ENCODE data around the gene BBS9. TPM values are rescaled to one million over a fixed set of nuclear protein-coding genes. Genes with fewer than 3 reads are reported as not detected.
A peak's percentile ranks its signal among the peaks of the same experiment; 100 is the strongest.

The BBS9 gene
- total RNA-seq, 1 donor from 2014 or later = 33.0 TPM

- H3K27ac Mint-ChIP-seq (ENCODE audit: unreplicated experiment) = peak overlapping the region; percentile 7
- peak overlapping the region; percentile 93 for H3K4me3 Mint-ChIP-seq (ENCODE audit: unreplicated experiment)
- DNase-seq (ENCODE audit: low spot score) = no peak
- H3K36me3 Mint-ChIP-seq (ENCODE audit: low read depth, unreplicated experiment) = no peaks in the 10 kb centered on the region
- TF ChIP-seq CTCF (IDR thresholded peaks at IDR 0.05; ENCODE audit: unreplicated experiment) = no peak
- H3K27me3 Mint-ChIP-seq (ENCODE audit: unreplicated experiment) = no peaks in the 10 kb centered on the region
- H3K4me1 Mint-ChIP-seq (ENCODE audit: unreplicated experiment) = peaks cover 11% of the 10 kb centered on the region
- no peaks in the 10 kb centered on the region for H3K9me3 Mint-ChIP-seq (ENCODE audit: unreplicated experiment)
Measured at GRCh38 chr7:33108554-33109004, 20.8 kb upstream of the BBS9 start.

- no peaks in the 10 kb centered on the region for H3K36me3 Mint-ChIP-seq (ENCODE audit: low read depth, unreplicated experiment)
- DNase-seq (ENCODE audit: low spot score) = peak; percentile 87
- peak; percentile 68 for TF ChIP-seq CTCF (IDR thresholded peaks at IDR 0.05; ENCODE audit: unreplicated experiment)
Measured at GRCh38 chr7:33109005-33109757, 20.2 kb upstream of the BBS9 start, which contains the start of gene RP9. Gene RP9 (minus strand): TSS chr7:33109404. CDS start chr7:33109372, 32 bp downstream.

GRCh38 chr7:33109758-33110238 is 19.6 kb upstream of the BBS9 start:
- H3K27ac Mint-ChIP-seq (ENCODE audit: unreplicated experiment) = no peak overlapping the region
- peaks cover 2% of the 10 kb centered on the region for H3K27me3 Mint-ChIP-seq (ENCODE audit: unreplicated experiment)
- no peak for DNase-seq (ENCODE audit: low spot score)
- TF ChIP-seq CTCF (IDR thresholded peaks at IDR 0.05; ENCODE audit: unreplicated experiment) = no peak
- no peaks in the 10 kb centered on the region for H3K36me3 Mint-ChIP-seq (ENCODE audit: low read depth, unreplicated experiment)
- peak overlapping the region; percentile 67 for H3K4me3 Mint-ChIP-seq (ENCODE audit: unreplicated experiment)
- H3K4me1 Mint-ChIP-seq (ENCODE audit: unreplicated experiment) = peaks cover 17% of the 10 kb centered on the region
- H3K9me3 Mint-ChIP-seq (ENCODE audit: unreplicated experiment) = no peaks in the 10 kb centered on the region

More at GRCh38 chr7:33109005-33109757, 20.2 kb upstream of the BBS9 start, which contains the start of gene RP9:
- H3K4me1 Mint-ChIP-seq (ENCODE audit: unreplicated experiment) = peaks cover 11% of the 10 kb centered on the region
- H3K27ac Mint-ChIP-seq (ENCODE audit: unreplicated experiment) = peak within 1 kb of the TSS; percentile 52
- H3K27me3 Mint-ChIP-seq (ENCODE audit: unreplicated experiment) = no peaks in the 10 kb centered on the region
- no peaks in the 10 kb centered on the region for H3K9me3 Mint-ChIP-seq (ENCODE audit: unreplicated experiment)
- H3K4me3 Mint-ChIP-seq (ENCODE audit: unreplicated experiment) = peak within 1 kb of the TSS; percentile 93

- Mint-ChIP-seq H3K27me3 (ENCODE audit: unreplicated experiment) (peaks cover 2% of the 10 kb centered on the region), H3K9me3 (ENCODE audit: unreplicated experiment) (no peaks in the 10 kb centered on the region), H3K4me1 (ENCODE audit: unreplicated experiment) (peaks cover 17% of the 10 kb centered on the region), H3K27ac (ENCODE audit: unreplicated experiment) (no peak overlapping the region), H3K36me3 (ENCODE audit: low read depth, unreplicated experiment) (no peaks in the 10 kb centered on the region), H3K4me3 (ENCODE audit: unreplicated experiment) (no peak overlapping the region)
- TF ChIP-seq CTCF (IDR thresholded peaks at IDR 0.05; ENCODE audit: unreplicated experiment) = no peak
- no peak for DNase-seq (ENCODE audit: low spot score)
Measured at GRCh38 chr7:33111614-33112013, 17.8 kb upstream of the BBS9 start.

GRCh38 chr7:33114976-33115375 is 14.4 kb upstream of the BBS9 start:
- DNase-seq (ENCODE audit: low spot score) = no peak
- Mint-ChIP-seq H3K27me3 (ENCODE audit: unreplicated experiment) (peaks cover 2% of the 10 kb centered on the region), H3K4me1 (ENCODE audit: unreplicated experiment) (peaks cover 11% of the 10 kb centered on the region), H3K27ac (ENCODE audit: unreplicated experiment) (no peak overlapping the region), H3K4me3 (ENCODE audit: unreplicated experiment) (no peak overlapping the region), H3K9me3 (ENCODE audit: unreplicated experiment) (no peaks in the 10 kb centered on the region), H3K36me3 (ENCODE audit: low read depth, unreplicated experiment) (no peaks in the 10 kb centered on the region)
- TF ChIP-seq CTCF (IDR thresholded peaks at IDR 0.05; ENCODE audit: unreplicated experiment) = no peak

Data from endothelial cell (in vitro differentiated cells).